Stimulated activated CD4-positive, alpha-beta T cell treated with anti-CD3 and anti-CD28 coated beads, TNF-alpha, amount 100 ng/mL, for 24 hours (primary cell): Measurements from ENCODE around the gene FSCN2.

Source experiments
- DNase-seq, 3 experiments: peaks; one replicate each; pipeline ENCODE4 v3.0.0-alpha.2; 2020; ENCODE audit warnings: low read depth in 3 of 3

The FSCN2 gene, protein sequence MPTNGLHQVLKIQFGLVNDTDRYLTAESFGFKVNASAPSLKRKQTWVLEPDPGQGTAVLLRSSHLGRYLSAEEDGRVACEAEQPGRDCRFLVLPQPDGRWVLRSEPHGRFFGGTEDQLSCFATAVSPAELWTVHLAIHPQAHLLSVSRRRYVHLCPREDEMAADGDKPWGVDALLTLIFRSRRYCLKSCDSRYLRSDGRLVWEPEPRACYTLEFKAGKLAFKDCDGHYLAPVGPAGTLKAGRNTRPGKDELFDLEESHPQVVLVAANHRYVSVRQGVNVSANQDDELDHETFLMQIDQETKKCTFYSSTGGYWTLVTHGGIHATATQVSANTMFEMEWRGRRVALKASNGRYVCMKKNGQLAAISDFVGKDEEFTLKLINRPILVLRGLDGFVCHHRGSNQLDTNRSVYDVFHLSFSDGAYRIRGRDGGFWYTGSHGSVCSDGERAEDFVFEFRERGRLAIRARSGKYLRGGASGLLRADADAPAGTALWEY

DNA sequence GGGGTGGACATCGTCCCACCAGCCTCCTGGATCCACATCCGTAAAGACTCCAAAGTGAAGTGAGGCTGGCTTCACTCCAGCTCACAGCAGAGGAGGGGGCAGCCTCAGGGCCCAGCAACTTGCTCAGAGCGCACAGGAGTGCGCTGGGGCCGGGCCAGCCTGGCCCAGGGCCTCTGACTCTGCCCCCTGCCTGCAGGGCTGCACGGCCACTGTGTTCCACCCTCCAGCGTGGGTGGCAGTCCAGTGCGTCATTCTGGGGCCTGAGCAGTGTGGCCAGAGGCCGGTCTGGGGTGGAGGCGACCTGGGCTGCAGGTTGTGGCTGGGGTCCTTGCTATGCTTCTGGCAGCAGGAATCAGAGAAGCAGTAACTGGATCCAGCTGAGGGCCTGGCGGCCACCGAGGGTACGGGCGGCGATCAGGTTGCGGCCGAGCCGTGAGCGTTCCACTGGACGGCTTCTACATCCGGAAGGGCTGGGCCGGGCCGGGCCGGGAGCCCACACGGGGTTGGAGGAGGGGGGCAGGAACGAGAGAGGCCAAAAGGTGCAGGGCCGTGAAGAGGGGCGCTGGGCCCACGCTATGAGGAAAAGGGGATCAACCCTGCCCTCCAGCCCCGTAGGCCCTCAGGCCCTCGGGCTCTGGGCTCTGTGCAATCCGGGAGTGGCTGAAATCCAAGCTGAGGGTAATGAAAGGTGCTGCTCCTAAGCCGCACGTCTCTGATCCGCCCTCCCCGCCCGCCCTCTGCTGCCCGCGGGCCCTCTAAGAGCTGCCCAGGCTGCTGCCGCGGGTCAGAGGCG, at the start of gene FSCN2:
FSCN2 (plus strand) TSS at position 787 of the 793 bp plus-strand sequence. CDS start 155 bp downstream, outside the sequence.
- DNase-seq: no peak

DNA sequence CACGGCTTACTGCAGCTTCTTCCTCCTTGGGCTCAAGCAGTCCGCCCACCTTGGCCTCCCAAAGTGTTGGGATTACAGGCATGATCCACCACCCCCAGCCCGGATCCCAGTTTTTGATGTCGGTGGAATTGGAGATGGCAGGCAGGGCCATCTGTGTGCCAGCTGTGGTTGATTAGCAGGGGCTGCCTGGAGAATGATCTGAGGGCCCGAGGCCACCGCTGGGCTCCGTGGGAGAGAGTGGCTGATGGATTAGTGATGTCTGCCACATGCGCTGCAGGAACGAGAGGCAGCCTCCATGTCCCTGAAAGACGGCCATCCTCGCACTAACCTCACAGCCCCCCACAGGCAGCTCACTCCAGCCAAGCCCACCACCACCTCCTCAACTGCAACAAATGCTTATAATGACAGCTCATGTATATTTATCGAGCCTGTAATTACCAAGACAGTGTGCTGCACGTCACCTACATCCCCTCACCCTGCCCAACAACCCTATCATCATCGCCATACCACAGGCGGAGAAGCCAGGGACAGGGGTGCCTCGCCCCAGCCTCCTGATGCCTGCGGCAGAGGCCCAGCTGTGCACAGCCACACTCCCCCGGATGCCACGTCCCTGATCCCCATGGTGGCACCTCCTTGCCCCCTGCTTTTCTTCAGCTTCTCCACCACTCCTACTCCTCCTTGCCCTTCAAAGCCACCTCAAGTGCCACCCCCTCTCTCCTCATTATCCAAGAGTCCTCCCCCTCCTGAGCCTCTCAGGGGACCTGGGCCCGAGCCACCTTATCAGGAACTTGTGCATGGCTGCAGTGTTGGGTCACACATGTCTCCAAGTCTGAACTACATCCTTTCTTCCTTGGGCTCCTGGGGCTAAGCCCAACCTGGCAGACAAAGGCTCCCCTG, 48.8 kb upstream of the FSCN2 start:
- DNase-seq: no peak

DNA sequence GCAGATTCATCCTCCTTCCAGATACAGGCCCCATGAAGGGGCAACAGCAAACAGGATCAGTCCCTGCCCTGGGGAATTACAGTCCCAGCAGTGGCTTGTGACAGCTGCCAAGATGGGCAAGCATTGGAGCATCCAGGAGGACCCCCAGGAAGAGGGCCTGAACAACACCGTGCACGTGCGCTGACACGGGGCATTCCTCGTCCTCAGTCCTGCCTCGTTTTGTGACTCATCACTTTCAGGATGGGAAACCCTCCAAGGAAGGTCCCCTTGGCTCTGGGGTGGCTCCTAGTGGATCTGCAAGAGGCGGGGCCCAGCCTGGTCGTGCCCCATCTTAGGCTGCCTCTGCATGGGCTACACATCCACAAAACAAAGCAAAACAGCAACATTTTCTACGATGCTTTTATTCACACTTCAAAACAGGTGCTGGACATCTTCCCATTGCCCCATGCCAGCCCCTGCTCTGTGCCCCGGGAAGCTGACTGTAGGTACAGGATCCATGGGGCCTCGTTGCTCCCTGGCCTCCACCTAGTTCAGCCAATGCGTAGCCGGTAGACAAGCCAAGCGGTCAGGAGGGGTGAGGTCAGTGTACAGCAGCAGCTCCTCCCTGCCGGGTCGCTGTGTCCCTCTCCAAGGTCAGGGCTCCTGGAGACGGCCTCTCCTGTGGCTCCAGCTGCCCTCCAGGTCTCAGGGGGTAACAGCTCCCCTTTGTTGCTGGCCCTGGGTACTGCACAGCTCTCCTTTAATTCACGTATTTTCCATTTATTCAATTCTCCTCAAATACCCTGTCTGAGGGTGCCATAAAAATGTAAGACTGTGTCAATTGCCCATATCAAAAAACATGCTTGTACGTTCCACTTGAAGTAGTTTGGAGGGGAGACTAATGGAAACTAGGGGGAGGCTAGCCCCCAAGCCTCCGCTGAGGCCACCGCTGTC, 47.8 kb upstream of the FSCN2 start:
- DNase-seq: no peak

DNA sequence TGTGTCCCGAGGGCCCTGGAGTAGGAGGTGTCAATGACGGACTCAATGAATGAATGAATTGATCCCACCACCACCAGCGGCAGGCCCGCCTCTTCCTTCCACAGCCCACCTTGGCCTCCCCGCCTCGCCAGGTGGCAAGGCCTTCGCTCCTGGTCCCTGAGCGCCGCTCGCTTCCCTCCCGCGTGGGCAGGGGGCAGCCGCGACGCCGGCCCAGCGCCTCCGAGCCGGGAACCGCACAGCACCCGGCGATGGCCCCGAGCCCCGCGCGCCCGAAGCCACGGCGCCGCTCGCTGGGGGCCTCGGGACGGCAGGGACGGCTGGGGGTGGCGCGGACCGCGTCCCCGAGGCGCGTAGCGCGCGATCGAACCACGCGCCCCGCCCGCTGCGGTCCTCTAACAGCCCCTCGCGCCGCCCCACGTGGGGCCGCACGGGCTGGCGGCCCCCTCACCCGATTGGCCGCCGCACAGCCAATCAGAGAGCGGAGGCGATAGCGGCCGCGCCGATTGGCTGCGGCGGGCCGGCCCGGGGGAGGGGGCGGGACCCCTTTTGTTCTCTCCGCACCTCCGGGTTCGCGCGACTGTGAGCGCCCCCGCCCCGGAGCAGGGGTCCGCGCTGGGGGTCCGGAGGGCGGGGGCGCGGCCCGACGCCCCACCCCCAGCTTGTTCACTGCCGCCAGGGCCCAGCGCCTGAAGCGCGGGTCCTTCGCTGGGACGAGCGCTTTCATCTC, 46.9 kb upstream of the FSCN2 start:
- peak; percentile 14 to 42 (median 28) for DNase-seq

DNA sequence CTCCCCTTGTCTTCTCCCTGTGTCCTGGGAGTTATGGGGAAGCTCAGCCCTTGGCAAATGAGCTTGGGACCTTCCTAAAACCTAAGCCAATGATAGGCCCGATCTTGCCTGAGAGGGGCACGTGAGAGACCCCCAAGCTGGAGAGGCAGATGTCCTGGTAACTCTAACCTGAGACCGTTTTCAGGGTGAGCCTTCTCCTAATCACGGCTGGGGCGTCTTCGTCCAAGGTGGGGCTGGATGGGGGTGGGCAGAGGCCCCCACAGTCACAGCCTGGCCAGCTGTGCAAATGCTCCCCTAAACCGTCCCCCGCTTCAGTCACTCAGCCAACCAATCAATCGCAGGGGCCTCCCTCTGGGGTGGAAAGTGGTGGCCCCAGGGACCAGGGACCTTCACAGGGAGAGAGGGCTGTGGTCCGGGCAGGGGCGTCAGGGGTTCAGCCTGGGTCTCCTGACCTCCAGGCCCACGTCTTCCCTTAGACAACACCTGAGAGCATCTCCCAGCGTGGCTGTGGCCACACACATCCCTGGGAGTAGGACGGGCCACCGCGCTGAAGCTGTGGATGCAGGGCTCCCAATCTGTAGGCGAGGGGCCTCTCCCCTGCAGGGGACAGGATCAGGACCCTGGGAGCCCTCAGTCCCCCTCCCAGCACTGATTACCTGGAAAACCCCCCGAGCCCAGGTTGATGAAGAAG, 46.2 kb upstream of the FSCN2 start:
- no peak for DNase-seq

DNA sequence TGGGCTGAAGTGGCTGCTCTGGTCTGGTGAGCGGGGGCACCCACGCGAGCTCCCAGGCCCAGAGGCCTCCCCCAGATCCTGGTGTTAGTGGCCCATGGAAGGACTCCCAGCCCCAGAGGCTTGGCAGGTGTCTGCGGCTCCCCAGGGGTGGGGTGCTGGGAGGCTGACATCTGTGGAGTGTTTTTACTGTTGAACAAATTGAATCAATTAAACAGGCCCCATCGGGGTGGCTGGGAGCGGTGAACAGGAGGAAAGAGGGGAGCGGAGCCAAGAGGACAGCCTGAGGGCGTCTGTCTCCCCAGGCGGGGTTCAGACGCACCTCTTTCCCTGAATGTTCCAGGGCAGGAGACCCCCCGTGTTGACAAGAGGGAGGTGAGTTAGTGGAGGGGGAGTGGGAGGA, 45.5 kb upstream of the FSCN2 start:
- no peak for DNase-seq

DNA sequence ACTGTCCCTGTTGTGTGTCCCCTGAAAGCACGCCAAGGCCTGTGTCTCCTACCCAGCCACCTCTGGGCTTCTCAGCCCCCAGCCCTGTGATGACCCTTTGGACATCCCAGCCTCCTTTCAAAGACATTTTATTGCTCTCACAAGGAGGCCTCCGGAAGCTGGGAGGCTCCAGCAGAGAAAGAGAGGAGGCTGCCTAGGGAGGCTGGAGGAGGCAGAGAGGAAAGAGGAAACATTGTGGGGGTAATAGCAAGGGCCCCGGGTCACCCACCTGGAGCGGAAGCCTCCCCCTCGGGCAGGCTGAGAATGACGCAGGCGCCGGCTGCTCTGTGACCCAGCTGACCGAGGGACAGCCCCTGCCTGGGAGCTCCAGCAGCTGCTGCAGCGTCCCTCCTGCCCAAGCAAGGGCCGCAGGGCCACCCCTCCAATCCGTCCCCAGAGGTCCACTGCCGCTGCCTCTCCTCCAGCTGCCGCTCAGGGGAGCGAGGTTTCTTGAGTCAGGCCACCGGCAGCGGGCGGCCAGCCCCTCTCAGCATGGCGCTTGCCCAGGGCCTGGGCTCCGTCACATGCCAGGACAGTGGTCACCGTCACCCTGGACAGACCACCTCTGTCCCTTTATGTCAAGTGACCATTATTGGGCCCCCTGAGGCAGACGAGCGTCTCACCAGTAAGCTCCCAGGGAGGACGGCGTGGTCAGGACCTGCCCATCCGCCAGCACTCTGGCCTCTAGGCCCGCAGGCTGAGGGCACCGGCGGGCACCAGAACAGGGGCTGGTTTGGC, 44.9 kb upstream of the FSCN2 start:
- no peak for DNase-seq

DNA sequence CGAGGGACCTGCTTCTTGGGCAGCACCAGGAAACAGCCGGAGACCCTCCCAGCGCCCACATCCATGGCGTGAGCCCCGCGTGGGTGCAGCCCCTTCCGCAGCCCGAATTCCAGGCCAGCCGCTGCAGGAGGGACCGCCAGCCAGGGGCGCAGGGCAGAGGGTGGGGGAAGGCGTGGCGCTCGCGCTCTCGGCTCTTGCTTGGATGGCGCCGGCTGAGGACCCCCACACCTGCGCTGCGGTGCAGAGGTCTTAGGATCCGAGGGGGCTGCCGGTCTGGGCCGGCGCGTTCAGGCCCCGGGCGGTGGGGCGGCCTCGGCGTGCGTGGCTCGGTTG, 44.3 kb upstream of the FSCN2 start:
- no peak for DNase-seq

DNA sequence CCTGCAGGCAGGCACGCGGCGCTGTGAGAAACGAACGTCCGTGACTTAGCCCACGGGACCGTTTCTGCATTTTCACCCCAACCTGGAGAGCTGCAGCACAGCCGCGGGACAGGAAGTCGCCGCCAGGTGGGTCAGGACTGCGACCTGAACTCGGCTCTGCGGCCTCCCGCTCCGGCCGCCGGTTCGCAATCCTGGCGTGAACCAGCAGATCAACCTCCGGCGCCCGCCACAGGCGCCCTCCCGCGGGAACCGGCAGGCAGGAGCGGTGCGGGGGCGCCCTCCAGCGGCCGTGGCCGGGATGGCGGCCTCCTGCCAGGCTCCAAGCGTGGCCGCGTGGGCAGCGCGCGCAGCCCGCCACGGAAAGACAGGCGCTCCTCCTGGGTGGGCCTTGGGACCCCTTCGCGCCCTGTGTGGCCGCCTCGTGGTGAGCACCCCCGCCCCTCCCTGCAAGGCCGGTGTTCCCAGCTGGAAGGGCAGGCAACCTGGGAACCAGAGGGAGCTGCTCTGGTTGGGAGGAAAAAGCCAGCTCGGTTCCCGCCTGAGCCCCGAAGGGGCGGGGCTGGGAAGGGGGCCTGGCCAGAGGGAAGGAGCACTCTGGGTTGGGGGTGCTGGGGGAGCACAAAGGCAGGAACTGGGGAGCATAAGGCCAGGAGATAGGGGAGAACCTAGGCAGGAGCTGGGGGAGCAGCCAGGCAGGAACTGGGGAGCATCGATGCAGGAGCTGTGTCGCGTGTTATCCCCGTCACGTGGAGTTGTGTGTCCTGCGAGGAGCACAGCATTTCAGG, 43.8 kb upstream of the FSCN2 start:
- DNase-seq: peak; percentile 72 to 87 (median 82)

DNA sequence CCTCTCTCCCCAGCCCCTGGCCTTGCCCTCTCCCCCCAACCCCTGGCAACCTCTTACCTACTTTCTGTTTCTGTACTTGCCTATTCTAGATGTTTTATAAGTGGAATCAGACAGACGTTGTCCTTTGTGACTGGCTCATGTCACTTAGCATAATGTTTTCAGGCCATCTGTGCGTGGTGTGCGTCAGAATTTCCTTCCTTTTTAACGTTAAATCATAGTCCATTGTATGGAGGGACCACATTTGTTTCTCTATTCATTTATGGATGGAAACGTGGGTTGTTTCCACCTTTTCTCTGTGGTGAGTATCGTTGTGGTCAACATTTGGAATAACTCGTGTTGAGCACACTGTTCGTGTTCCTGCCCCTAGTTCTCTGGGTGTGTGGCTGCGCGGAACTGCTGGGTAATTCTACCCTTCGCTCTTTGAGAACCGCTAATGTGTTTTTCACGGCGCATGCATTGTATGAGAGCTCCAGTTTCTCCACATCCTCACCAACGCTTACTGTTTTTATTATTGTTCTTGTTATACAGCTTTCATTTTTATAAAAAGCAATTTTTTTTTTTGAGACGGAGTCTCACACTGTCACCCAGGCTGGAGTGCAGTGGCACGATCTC, 41.9 kb upstream of the FSCN2 start:
- no peak for DNase-seq

DNA sequence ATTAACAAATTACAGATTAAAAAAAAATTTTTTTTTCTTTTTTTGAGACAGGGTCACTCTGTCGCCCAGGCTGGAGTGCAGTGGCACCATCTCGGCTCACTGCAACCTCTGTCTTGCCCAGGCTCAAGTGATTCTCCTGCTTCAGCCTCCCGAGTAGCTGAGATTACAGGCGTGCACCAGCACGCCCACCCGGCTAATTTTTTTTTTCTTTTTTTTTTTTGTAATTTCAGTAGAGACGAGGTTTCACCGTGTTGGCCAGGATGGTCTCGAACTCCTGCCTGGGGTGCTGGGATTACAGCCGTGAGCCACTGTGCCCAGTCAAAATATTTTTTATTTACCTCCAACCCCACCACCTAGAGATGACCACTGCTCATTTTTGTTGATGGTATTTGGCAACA, 41.1 kb upstream of the FSCN2 start:
- DNase-seq: no peak

DNA sequence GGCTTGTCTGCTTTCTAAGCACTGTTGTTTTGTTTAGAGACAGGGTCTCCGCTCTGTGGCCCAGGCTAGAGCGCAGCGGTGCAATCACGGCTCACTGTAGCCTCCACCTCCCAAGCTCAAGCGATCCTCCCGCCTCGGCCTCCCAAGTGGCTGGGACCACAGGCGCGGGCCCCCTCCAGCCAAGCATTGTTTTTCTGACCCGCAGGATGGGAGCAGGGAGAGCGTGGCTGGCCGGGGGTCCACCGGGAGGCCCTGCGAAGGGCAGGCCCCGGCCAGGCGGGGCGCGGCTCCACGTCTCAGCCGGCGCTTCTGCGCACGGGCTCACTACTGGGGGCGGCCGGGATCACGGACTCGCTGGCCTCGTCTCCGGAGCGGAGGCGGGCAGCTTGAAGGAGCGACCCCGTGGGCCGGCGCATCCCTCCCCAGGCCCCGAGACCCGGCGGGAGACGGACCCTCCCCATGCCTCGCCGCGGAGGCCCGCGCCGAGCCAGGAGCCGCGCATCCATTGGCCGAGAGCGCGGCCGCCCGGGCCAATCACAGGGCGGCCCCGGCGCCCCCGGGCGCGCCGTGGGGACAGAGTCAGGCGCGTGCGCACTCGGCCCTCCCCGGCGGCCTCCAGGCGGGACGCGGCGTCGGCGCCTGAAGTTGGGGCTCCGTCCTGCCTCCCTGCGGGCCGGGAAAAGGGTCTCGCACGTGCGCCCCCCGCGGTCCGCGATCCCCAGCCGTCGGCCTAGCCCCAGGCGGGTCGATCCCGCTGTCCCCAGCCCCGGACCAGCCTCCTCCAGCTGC, 40.5 kb upstream of the FSCN2 start:
- peak in 2 of 3 experiments; percentile 59 to 80 for DNase-seq

DNA sequence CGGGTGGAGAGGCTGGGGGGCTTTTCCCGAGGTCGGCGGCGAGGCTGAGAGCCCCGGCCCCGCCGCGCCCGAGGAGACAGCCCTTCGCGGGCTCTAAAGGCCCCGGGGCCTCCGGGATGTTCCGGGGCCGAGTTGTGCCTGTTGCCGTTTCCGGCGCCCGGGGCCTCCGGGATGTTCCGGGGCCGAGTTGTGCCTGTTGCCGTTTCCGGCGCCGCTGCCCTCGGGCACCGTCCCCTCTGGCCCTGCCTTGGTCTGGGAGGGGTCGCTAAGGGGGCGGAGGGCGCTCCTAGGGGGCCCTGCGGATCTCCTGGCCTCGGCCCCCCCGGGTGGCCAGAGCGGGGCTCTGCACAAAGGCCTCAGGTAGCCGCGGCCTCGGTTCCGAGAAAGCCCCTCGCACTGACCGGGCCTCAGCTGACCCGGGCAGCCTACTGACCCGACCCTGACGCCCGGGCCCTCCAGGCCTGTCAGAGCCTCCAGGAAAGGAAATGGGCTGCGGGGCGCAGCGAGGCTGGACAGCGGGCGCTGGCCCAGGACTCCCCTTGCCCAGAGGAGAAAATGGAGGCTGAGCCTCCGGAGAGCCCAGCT, 39.8 kb upstream of the FSCN2 start:
- DNase-seq: no peak

DNA sequence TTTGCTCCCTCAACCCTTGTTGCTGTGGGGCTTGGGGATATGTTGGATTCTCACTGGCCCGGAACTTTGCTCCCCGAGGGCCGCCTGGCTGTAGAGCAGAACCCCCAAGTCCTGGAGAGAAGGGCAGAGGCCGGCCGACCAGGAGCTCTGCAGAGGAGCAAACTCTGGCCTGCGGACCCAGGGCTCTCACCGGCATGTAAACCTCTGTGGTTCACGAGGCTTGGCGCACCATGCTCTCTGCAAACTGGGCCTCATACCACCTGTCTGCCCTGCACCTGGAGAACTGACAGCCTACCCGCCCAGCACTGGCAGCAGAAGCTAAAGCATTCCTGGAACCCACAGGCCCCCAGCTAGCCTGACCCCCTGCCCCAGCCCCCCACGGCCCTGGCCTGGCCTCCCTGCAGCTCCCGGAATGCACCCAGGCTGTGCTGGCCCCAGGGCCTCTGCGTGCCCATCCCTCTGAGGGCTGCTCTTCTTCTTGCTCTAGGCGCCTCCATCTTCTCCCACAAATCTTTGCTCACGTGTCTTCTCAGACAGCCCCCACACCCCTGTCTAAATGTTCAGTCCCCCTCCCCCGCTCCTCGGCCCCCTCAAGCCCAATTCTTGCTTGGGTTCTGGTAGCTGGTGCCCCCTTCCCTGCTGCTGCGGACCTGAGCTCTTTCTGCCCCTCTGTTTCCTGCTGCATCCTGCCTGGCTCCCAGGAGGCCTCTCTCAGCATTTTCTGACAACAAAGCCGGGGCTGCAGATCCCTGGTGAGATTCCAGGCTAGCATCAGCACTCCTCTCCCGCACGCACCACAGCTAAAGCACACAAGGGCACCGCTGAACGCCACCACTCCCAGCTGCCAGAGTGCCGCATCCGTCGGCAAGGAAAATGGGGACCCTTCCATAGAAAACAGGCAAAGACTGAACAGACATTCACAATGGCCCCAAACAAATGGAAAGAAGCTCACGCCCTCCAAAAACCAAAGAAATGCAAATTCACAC, 38.9 kb upstream of the FSCN2 start:
- DNase-seq: no peak
